NCI-H2196 treated with DMSO at 0.1 percent for 48 hours (cell line): ENCODE measurements around the gene NMNAT2.

Experiments used
- DNase-seq: peaks from one replicate; lab custom pipeline; 2025; ENCODE audit not compliant: unreplicated experiment; lab: John Stamatoyannopoulos, UW

Gene NMNAT2

DNA sequence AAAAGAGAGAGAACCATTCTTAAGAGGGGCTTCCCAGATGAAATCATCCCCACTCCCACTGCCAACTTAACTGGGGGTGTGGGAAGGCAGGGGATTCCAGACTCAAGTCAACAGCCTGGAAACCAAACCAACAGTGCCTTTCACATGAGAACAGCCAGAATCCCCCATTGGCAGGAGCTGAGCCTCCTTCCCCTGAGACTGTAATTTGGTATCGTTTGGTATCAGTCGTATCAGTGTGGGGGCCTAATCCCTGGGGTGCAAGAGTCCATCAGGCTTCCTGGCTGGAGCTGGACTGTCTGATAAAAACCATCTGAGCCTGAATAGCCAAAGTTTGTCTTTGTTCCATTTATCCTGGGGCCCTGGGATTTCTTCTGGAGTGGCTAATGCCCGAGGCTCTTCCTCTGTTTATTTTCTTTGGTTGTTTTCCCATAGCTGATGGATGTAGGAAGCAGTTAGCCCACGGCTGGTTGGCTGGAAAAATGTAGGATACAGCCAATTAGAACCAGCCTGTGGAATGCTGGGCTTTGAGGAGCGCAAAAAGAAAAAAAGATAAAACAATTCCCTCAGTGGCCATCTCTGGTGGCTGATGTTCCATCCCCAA lies 147.5 kb downstream of the NMNAT2 start:
- DNase-seq: no peak

DNA sequence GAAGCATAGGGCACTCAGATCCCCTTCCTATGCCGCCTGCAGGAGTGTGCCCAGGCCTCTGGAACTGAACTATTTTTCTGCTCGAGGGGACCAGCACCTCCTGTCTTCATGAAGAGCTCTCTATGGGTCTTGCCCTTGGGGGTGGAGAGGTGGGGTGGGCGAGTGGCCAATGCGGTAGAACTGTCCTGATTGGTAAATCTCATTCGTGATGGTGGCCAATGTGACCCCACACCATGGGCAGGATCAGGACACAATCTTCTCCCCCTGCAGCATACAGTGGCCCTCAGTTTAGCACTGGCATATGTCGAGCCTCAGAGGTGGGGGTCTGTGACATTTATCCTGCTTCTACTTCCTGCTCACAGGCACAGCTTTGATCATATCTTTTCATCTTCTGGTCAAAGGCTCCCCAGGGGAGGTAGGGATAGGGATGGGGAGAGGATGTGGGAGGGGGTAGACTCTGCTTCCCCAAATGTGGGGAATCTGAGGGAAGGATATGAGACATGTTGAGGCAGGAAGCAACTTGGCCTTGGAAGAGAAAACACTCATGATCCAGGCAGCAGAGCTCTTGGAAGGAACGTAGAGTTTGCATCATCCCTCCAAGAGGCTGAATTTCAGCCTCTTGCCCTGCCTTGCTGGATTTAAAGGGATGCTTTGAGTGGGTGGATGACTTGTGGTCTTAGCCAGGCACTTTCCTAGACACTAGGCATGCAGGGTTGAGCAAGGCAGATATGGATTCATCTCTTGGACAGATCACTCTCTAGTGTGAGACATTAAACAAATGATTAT lies 150.3 kb downstream of the NMNAT2 start:
- no peak for DNase-seq

GRCh38 chr1:183263886-183264602 lies 154.1 kb downstream of the NMNAT2 start:
- DNase-seq: no peak

DNA sequence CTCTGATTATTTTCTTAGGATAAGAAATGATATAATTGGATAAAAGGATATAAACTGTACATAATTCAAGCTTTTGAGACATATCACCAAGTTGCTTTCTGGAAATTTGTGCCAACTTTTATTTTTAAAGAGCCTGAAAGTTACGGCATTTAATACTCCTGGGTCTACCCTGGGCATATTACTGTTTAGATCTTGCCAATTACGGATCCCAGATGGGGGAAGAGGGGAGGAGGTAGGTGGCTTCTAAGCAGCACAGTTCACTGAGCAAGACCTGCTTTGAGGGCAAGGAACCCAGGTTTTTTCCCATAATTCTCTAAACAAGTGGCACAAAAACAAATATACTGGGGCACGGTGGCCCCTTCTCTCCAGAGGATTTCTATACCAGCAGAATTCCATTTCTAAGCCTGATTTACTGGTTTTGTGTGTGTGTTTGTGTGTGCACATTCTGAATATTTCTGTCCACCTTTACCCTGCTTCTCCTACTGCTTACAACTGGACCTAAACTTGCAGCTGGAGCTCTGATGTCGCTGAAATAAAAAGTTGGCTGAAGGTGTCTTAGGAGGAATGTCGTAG lies 155.5 kb downstream of the NMNAT2 start:
- no peak for DNase-seq

DNA sequence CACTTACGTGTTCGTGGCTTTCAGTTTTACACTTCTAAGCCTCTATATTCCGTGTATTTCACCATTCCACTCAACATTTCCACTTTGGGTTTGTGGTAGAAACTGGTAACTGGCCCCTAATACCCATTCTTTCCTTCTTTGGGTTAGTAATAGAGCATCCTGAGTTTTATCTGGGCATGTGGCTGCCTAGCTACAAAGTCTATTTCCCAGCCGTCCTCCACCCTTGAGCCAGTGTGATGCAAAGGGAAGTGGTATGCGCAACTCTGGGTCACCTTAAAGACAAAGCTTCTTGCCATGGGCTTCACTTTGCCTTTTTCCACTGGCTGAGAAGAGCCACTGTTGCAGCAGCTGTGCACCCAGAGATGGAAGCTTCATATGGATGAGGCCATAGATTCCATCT lies 158.3 kb downstream of the NMNAT2 start:
- no peak for DNase-seq

DNA sequence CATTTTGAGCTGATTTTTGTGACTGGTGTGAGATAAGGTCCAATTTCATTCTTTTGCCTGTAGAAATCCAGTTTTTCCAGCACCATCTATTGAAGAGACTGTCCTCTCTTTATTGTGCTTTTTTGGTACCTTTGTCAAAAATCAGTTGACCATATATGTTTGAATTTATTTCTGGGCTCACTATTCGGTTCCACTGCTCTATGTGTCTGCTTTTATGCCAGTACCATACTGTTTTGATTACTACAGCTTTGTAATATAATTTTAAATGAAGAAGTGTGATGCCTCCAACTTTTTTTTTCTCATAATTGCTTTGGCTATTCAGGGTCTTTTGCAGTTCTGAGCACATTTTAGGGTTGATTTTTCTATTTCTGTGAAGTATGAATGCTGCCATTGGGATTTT lies 163.1 kb downstream of the NMNAT2 start:
- no peak for DNase-seq

DNA sequence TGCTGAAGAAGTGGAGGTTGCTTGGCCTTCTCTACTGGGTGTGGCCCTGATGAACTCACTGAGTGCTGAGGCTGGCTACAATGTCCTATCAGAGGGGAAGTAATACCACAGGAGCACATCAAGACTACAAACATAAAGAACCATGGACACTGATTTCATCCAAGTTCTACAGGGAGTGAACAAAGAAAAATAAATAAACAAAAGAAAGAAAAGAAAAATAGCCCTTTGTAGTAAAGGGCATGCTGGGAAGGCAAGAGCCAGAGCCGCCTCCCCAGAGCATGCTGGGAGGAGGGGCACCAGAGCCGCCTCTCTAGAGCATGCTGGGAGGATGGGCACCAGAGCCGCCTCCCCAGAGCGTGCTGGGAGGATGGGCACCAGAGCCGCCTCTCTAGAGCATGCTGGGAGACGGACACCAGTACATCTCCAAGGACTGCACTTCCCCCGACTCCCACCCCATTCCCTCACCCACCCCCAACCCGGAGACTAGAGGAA lies 166.2 kb downstream of the NMNAT2 start:
- no peak for DNase-seq

GRCh38 chr1:183251101-183251958 lies 166.8 kb downstream of the NMNAT2 start:
- DNase-seq: no peak

- DNase-seq: no peak
These were observed 168.2 kb downstream of the NMNAT2 start for GRCh38 chr1:183249941-183250452.

DNA sequence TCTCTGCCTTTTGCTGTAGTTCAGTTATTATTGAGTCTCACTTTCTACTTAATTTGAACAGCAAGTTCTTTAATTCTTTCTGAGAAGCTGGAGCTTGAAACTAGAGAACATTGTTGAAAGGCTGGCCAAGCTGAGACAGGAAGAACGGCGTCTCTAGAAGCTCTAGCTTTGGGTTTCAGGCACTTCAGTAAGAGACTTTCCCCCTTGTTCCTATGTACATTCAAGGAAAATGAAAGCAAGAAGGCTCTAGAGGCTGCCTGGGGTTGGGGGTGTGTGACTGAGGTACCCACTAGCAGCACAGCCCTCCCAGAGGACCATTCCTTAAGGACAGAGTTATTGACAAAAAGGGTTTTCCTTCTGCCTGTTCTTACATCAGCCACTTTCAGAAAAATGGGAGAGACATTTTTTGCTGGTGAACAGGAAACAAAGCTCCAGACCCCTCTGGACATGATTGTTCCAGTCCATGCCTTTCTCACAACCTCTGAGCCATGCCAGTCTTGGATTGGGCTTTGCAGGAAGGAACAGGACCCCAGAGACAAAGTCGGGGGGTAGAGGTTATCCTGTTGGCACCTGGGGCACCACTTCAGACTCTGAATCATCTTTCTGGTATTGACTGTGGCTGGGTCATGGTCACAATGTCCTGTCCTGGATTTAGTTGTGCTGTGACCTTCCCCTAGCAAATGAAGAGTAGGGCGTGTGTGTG lies 169.0 kb downstream of the NMNAT2 start:
- no peak for DNase-seq

DNA sequence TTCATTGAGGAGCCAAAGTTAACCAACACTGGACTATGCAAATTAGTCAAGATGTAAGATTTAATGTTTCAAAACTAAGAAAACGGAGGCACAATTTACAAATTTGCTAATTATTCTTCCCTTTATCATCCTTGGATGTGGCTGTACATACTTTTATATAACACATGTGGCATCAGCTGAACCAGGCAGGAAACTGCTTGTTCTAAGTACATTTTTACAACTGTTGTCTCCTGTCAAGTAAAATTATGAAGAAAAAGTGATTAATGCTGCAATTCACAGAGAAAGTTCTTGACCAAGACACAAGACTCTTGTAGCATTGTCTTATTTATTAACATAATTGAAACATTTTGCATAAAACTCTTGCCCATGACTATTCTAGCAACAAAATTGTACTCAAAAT lies 170.2 kb downstream of the NMNAT2 start:
- no peak for DNase-seq

DNA sequence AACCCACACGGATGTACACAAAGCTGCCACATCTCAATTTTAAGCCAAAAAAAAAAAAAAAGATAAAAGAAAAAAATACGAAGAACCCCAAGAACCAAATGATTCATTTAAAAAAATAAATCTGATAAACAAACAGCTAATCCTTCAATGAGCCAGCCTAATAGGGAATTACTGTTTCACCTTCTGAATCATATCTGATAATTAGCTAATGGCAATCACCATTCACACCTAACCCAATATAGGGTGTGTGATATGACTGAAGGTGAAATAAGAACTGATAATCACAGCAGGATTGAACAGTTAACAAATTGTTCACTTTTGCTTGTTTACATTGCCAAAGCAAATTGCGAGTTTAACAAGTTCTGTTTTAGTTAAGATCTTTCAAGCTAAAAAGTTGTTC lies 170.7 kb downstream of the NMNAT2 start:
- no peak for DNase-seq

DNA sequence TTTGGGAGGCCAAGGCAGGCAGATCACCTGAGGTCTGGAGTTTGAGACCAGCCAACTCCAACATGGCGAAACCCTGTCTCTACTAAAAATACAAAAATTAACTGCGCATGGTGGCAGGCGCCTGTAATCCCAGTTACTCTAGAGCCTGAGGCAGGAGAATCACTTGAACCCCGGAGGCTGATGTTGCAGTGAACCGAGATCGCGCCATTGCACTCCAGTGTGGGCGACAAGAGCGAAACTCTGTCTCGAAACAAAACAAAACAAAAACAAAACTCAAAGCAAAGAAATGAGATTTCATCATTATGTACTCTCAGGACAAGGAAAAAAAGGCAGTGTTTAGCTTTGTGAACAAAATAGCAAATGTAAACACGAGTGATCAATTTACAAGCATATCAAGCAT lies 171.1 kb downstream of the NMNAT2 start:
- no peak for DNase-seq

GRCh38 chr1:183246436-183246835 lies 171.7 kb downstream of the NMNAT2 start:
- no peak for DNase-seq

DNA sequence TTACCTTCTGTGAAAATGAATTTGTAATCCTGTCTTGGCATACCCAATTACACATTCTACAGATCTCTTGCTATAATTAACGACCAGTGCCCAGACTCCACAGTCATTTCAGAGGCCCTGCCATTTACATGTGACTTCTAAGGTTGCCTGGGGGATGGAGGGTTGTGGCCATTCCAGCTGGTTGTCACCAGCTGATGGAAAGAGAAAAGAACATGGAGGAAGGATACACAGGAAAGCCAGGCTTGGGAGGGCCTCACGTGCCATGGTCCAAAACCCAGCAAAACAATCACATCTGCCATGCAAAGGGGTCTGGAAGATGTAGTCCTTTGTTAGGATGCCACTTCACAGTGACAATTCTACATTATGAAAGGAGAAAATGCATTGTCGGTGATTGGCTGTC lies 172.8 kb downstream of the NMNAT2 start:
- no peak for DNase-seq

DNA sequence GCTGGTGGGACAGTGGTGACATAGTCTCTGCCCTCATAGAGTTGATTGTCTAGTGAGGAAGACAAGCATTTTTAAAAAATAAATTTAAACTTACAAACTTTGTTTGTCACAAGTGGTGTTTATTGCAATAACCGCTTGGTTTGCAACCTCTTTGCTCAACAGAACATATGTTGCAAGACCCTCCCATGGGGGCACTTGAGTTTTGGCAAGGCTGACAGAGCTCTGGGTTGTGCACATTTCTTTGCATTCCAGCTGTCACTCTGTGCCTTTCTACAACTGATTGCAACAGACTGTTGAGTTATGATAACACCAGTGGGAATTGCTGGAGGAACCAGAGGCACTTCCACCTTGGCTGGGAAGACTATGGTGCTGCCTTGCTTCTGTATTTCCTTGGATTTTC lies 173.7 kb downstream of the NMNAT2 start:
- no peak for DNase-seq

- DNase-seq: no peak
These were observed 174.8 kb downstream of the NMNAT2 start for GRCh38 chr1:183243161-183244050.

- DNase-seq: no peak
These were observed 175.6 kb downstream of the NMNAT2 start for GRCh38 chr1:183242556-183242955.

DNA sequence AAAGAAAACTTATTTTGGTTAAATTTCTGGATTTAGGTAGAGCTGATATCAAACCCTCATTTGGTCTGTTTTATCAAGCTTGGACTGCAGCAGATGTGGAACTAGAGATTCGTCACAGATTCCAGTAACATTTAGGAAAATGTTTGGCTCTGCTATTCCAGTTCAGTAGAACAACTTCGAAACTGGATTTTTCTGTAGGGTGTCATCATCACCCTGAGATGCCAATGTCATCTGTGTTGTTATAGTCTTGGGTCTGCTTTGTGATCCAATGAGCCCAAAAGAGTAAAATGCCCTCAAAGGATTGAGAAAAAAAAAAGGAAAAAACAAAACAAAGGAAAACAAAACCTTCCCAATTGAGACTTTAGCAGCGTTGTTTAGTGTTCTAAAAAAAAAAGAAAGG lies 176.7 kb downstream of the NMNAT2 start:
- no peak for DNase-seq
